ENCODE measurements around the gene CHST11. TPM values are rescaled to one million over a fixed set of nuclear protein-coding genes. Genes with fewer than 3 reads are reported as not detected.
A peak's percentile ranks its signal among the peaks of the same experiment; 100 is the strongest.

CHST11 gene
- total and polyA plus RNA-seq, 10 of the 15 experiments (the other 5 are each of a cell fraction or from before 2014, with no cell fraction given), result 1.9 to 38.1 (median 17.2) TPM

DNA sequence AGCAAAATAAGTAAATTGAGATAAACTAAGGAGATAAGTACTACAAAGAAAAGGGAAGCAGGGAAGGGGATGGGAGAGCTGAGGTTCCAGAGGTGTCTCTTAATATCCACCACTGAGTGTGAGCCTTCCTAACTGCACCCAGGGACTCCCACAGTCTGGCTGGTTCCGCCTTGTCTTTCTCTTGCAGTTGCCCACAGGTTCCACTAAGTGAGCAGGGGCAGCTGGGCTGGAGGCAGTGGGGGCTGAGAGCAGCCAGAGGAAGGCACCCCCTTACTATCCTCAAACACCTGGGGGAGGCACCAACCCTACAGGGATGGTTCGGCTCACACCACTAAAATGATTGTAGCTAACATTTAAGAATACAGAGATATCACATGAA lies 286.4 kb downstream of the CHST11 start:
- ChIA-PET CTCF (interaction anchor here (0.7 kb wide), 1 partner anchor 217 kb away, joined by 3 read pairs; no protein-coding TSS in a partner anchor), POLR2A (no interaction called here), SMC1A (ENCODE audit: uncharacterized antibody, unreplicated experiment) (interaction anchor here (0.8 to 1.4 kb wide), 4 partner anchors 8 to 41 kb away, joined by 3 to 4 read pairs (median 3); no protein-coding TSS in a partner anchor), RAD21 (ENCODE audit: unreplicated experiment) (interaction anchor here (1.2 kb wide), 1 partner anchor 286 kb away, joined by 3 read pairs; no protein-coding TSS in a partner anchor)
- no TSS peak for BruUV-seq (replicated peaks)
- Histone ChIP-seq H3K79me2 (ENCODE audit: control insufficient read depth, insufficient read depth, low read length) (peaks cover 16% of the 10 kb centered on the region), H3K27me3 (replicated peaks in 1 of 2; ENCODE audit: control insufficient read depth in 2 of 2, insufficient read depth in 2 of 2, low read length in 1 of 2) (no peaks in the 10 kb centered on the region), H3K27ac (ENCODE audit: control insufficient read depth, insufficient read depth) (peak overlapping the region; percentile 60), H3K4me3 (no peak overlapping the region), H3K36me3 (ENCODE audit: control insufficient read depth in 2 of 2, insufficient read depth in 2 of 2, low read length in 1 of 2) (peaks cover 0 to 4% of the 10 kb centered on the region in 2 experiments; a peak in 2 of 4 replicates), H3K9me3 (replicated peaks; ENCODE audit: control insufficient read depth, insufficient read depth, low read length) (no peaks in the 10 kb centered on the region; the same call in 1 of the 3 replicates), H3K4me2 (ENCODE audit: control insufficient read depth, insufficient read depth) (0 out of 2 replicates have a peak overlapping the region, but pooled peaks have one; percentile 2), H3K9ac (ENCODE audit: control insufficient read depth, insufficient read depth, low read length) (no peak overlapping the region), H4K20me1 (ENCODE audit: control insufficient read depth, insufficient read depth) (no peaks in the 10 kb centered on the region), H3K4me1 (ENCODE audit: control insufficient read depth, insufficient read depth, low read length) (peaks cover 52% of the 10 kb centered on the region), H2AFZ (ENCODE audit: control insufficient read depth, low read depth, low read length) (no peak overlapping the region)
- FAIRE-seq (no peak), ATAC-seq (no peak), DNase-seq (ENCODE audit: low read depth, low spot score) (no peak)
- in situ Hi-C loops (cut with MboI) (no loop called here), intact Hi-C loops (cut with micrococcal nuclease; ENCODE audit: unreplicated experiment) (loop anchor here (5.0 kb wide), 1 partner anchor 309 kb away; no protein-coding TSS in a partner anchor)
- 0 out of 2 replicates have a peak, but pooled peaks have one; percentile 22 for TF ChIP-seq EED (IDR thresholded peaks at IDR 0.05; ENCODE audit: low read depth)
- TF ChIP-seq, protein P1, sequence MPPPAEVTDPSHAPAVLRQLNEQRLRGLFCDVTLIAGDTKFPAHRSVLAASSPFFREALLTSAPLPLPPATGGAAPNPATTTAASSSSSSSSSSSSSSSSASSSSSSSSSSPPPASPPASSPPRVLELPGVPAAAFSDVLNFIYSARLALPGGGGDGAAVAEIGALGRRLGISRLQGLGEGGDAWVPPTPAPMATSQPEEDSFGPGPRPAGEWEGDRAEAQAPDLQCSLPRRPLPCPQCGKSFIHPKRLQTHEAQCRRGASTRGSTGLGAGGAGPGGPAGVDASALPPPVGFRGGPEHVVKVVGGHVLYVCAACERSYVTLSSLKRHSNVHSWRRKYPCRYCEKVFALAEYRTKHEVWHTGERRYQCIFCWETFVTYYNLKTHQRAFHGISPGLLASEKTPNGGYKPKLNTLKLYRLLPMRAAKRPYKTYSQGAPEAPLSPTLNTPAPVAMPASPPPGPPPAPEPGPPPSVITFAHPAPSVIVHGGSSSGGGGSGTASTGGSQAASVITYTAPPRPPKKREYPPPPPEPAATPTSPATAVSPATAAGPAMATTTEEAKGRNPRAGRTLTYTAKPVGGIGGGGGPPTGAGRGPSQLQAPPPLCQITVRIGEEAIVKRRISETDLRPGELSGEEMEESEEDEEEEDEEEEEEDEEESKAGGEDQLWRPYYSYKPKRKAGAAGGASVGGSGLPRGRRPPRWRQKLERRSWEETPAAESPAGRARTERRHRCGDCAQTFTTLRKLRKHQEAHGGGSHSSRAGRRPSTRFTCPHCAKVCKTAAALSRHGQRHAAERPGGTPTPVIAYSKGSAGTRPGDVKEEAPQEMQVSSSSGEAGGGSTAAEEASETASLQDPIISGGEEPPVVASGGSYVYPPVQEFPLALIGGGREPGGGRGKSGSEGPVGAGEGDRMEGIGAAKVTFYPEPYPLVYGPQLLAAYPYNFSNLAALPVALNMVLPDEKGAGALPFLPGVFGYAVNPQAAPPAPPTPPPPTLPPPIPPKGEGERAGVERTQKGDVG (CRISPR knock-in tag; IDR thresholded peaks at IDR 0.05), result no peak
- 95% methylated on average over 2 of the region's 2 CpGs for WGBS (ENCODE audit: insufficient coverage, insufficient replicate concordance, low lambda C conversion rate, missing lambda C conversion rate)
